Stomach (tissue), 4 donors: ENCODE data around the gene MCMBP.

Experiments
- CTCF ChIP-seq, 7 experiments: fragments of 450-650 bp in 4 of 7; fragments of 200-600 bp in 3 of 7; sonication (generic) in 3 of 7; IDR thresholded peaks; one replicate each; pipeline ENCODE4 v1.5.1; 2016 to 2019; ENCODE audit warnings: antibody characterized with exemption in 7 of 7, control low read depth in 2 of 7, mild to moderate bottlenecking in 1 of 7
- EP300 ChIP-seq: sonication (generic); formaldehyde crosslinking; IDR thresholded peaks from one replicate; pipeline ENCODE4 v1.6.1; 2017; ENCODE audit warnings: antibody characterized with exemption
- POLR2A ChIP-seq, 4 donors: fragments of 450-650 bp; IDR thresholded peaks; one replicate each; pipeline ENCODE4 v1.6.1; 2016; ENCODE audit warnings: antibody characterized with exemption in 4 of 4, control low read depth in 2 of 4, mild to moderate bottlenecking in 1 of 4, moderate library complexity in 1 of 4
- POLR2AphosphoS5 ChIP-seq, 3 donors: sonication (generic); formaldehyde crosslinking; IDR thresholded peaks; one replicate each; pipeline ENCODE4 v1.6.1; 2016; ENCODE audit warnings: antibody characterized with exemption in 3 of 3

- TF ChIP-seq CTCF (IDR thresholded peaks at IDR 0.05) = no peak
- peak in 2 of 4 donors; percentile 62 to 88 for TF ChIP-seq POLR2A (IDR thresholded peaks at IDR 0.05)
- peak; percentile 94 to 99 (median 96) for TF ChIP-seq POLR2AphosphoS5 (IDR thresholded peaks at IDR 0.05)
- TF ChIP-seq EP300 = no peak
Observed at GRCh38 chr10:119892188-119893065, 19.8 kb upstream of the MCMBP start, which contains the start of gene SEC23IP.
